Putamen (tissue), 1 donor: ENCODE measurements around the gene CAMKK2.

Experiments
- DNase-seq: peaks from one replicate; pipeline ENCODE4 v3.0.0-alpha.2; 2016; ENCODE audit warnings: low spot score

CAMKK2 gene

GRCh38 chr12:121191151-121191550 is 105.4 kb downstream of the CAMKK2 start:
- DNase-seq, result no peak

GRCh38 chr12:121190523-121191031 is 105.9 kb downstream of the CAMKK2 start:
- DNase-seq, result no peak

- no peak for DNase-seq
Observed at GRCh38 chr12:121189619-121190155, 106.8 kb downstream of the CAMKK2 start.

GRCh38 chr12:121189131-121189530 is 107.4 kb downstream of the CAMKK2 start:
- no peak for DNase-seq

- no peak for DNase-seq
Observed at GRCh38 chr12:121188227-121188626, 108.3 kb downstream of the CAMKK2 start.
